Measurements from ENCODE around the gene TBCE.
A peak's percentile ranks its signal among the peaks of the same experiment; 100 is the strongest.
"Not testable (repeated sequence)": the region's sequence is repeated elsewhere in the genome, so short reads cannot be mapped to it uniquely, and the experiment has no call there.

TBCE gene

GRCh38 chr1:235357485-235358373 is 9.5 kb upstream of the TBCE start:
- no peak for DNase-seq

- DNase-seq: no peak
These were observed 8.3 kb upstream of the TBCE start for GRCh38 chr1:235358899-235359298.

- DNase-seq: not testable (repeated sequence)
These were observed 3.0 kb upstream of the TBCE start for GRCh38 chr1:235364189-235364588.

- no peak for DNase-seq
These were observed 941 bp upstream of the TBCE start for GRCh38 chr1:235366286-235366685.

GRCh38 chr1:235368428-235368827 is 1.2 kb downstream of the TBCE start:
- DNase-seq: no peak

GRCh38 chr1:235369802-235370201 is 2.6 kb downstream of the TBCE start:
- DNase-seq: no peak

GRCh38 chr1:235375919-235376605 is 8.8 kb downstream of the TBCE start:
- DNase-seq: no peak

- peak; percentile 4 for DNase-seq
These were observed 11.0 kb downstream of the TBCE start for GRCh38 chr1:235378134-235378735.

- DNase-seq: not testable (repeated sequence)
These were observed 14.9 kb downstream of the TBCE start for GRCh38 chr1:235381955-235382739.

GRCh38 chr1:235385633-235386032 is 18.4 kb downstream of the TBCE start:
- not testable (repeated sequence) for DNase-seq

GRCh38 chr1:235391874-235392273 is 24.6 kb downstream of the TBCE start:
- no peak for DNase-seq

GRCh38 chr1:235397733-235398132 is 30.5 kb downstream of the TBCE start:
- no peak for DNase-seq

GRCh38 chr1:235399661-235400060 is 32.4 kb downstream of the TBCE start:
- no peak for DNase-seq

- DNase-seq: no peak
These were observed 34.0 kb downstream of the TBCE start for GRCh38 chr1:235401251-235401650.

- no peak for DNase-seq
These were observed 35.4 kb downstream of the TBCE start for GRCh38 chr1:235402457-235403200.

- peak; percentile 7 for DNase-seq
These were observed 36.4 kb downstream of the TBCE start for GRCh38 chr1:235403593-235403992.

- no peak for DNase-seq
These were observed 37.0 kb downstream of the TBCE start for GRCh38 chr1:235404190-235404589.

- no peak for DNase-seq
These were observed 40.2 kb downstream of the TBCE start for GRCh38 chr1:235407419-235407818.

- DNase-seq: no peak
These were observed 41.3 kb downstream of the TBCE start for GRCh38 chr1:235408503-235408960.

GRCh38 chr1:235409042-235409820 is 42.0 kb downstream of the TBCE start:
- DNase-seq: no peak

GRCh38 chr1:235410467-235410866 is 43.2 kb downstream of the TBCE start:
- no peak for DNase-seq
